Measurements from ENCODE around the gene FRS3. TPM values are rescaled to one million over a fixed set of nuclear protein-coding genes. Genes with fewer than 3 reads are reported as not detected.

Gene FRS3
- total and polyA plus RNA-seq, 2 of the 8 experiments (the other 6 are each of a cell fraction or from before 2014, with no cell fraction given), result 3.4 to 4.4 TPM

- TF ChIP-seq USF2 (IDR thresholded peaks at IDR 0.05; ENCODE audit: low read length), result no peak
- TF ChIP-seq CHD2 (IDR thresholded peaks at IDR 0.05; ENCODE audit: low read length), result 0 out of 2 replicates have a peak, but pooled peaks have one; percentile 48
- TF ChIP-seq ATF3 (IDR thresholded peaks at IDR 0.05; ENCODE audit: insufficient read depth, low read depth, low read length), result peak; percentile 62; the same call in 1 of the 2 replicates
- TF ChIP-seq ZNF274 (IDR thresholded peaks at IDR 0.05; ENCODE audit: borderline replicate concordance, extremely low read depth, low read length), result no peak
- TF ChIP-seq SIX5 (IDR thresholded peaks at IDR 0.05; ENCODE audit: low read depth, low read length), result peak; percentile 94
- TF ChIP-seq SP4 (IDR thresholded peaks at IDR 0.05; ENCODE audit: low read length), result no peak
- no peak for TF ChIP-seq ATF2 (IDR thresholded peaks at IDR 0.05; ENCODE audit: low read length)
- TF ChIP-seq TCF12 (IDR thresholded peaks at IDR 0.05; ENCODE audit: low read depth, low read length), result 0 out of 2 replicates have a peak, but pooled peaks have one; percentile 52
- TF ChIP-seq SP1 (IDR thresholded peaks at IDR 0.05; ENCODE audit: low read depth, low read length), result peak; percentile 23; the same call in 1 of the 2 replicates
- TF ChIP-seq SAP30 (IDR thresholded peaks at IDR 0.05; ENCODE audit: insufficient read depth, insufficient replicate concordance, low read length), result no peak
These were observed 44.1 kb downstream of the FRS3 start, which contains the start of gene TFEB (continued) for GRCh38 chr6:41735427-41736185.
